Gastrocnemius medialis (tissue), 4 donors: Measurements from ENCODE around the gene ST6GALNAC2.

Experiments
- POLR2A ChIP-seq, 2 donors: fragments of 450-650 bp; IDR thresholded peaks; one replicate each; pipeline ENCODE4 v1.6.1; 2017; ENCODE audit warnings: antibody characterized with exemption in 2 of 2, mild to moderate bottlenecking in 2 of 2, moderate library complexity in 2 of 2
- TF ChIP-seq, protein P1 (sequence below), 5 experiments: fragments of 450-650 bp in 3 of 5; fragments of 200-600 bp in 2 of 5; sonication (generic) in 2 of 5; IDR thresholded peaks in 4 of 5; conservative IDR thresholded peaks in 1 of 5; 1 replicate in 4 of 5; 2 replicates in 1 of 5; pipeline ENCODE4 v1.5.1; 2016 to 2019; ENCODE audit warnings: antibody characterized with exemption in 5 of 5, mild to moderate bottlenecking in 3 of 5, moderate library complexity in 3 of 5

DNA sequence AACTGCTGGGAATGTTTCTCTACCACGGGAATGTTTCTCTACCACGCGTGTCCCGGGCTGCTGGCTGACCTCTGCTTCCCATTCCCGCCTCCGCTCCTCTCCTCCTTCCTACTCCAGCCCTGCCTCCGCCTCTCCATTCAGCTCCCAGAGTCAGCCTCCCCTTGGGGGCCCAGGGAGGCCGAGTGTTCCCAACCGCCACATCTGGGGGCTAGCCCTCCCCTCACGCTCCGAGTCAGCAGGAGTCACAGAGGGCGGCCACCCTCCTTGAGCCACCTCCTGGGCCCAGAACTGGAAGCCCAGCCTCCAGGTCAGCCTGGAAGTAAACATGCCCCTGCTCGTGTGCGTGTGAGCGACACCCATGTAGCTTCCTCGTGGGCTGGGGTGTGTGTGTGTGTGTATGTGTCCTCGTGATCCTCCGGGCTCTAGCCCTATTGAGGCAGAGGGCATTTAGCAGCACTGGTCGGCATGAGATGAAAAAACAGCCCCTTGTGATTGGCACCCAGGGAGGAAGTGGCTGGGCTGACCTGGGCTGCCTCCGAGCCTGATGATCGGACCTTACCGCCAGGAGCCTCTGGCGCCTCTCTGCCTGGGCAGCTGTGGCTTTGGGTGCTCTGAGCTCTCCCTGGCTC lies 55.5 kb downstream of the ST6GALNAC2 start:
- TF ChIP-seq, protein P1, sequence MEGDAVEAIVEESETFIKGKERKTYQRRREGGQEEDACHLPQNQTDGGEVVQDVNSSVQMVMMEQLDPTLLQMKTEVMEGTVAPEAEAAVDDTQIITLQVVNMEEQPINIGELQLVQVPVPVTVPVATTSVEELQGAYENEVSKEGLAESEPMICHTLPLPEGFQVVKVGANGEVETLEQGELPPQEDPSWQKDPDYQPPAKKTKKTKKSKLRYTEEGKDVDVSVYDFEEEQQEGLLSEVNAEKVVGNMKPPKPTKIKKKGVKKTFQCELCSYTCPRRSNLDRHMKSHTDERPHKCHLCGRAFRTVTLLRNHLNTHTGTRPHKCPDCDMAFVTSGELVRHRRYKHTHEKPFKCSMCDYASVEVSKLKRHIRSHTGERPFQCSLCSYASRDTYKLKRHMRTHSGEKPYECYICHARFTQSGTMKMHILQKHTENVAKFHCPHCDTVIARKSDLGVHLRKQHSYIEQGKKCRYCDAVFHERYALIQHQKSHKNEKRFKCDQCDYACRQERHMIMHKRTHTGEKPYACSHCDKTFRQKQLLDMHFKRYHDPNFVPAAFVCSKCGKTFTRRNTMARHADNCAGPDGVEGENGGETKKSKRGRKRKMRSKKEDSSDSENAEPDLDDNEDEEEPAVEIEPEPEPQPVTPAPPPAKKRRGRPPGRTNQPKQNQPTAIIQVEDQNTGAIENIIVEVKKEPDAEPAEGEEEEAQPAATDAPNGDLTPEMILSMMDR (IDR thresholded peaks at IDR 0.05 in 4 of 5, conservative IDR thresholded peaks at IDR 0.05 in 1 of 5), result no peak
- TF ChIP-seq POLR2A (IDR thresholded peaks at IDR 0.05), result peak in 1 of 2 donors; percentile 22
